ENCODE results near the gene NSD1. TPM values are rescaled to one million over a fixed set of nuclear protein-coding genes. Genes with fewer than 3 reads are reported as not detected.
A peak's percentile ranks its signal among the peaks of the same experiment; 100 is the strongest.

Gene NSD1
- total RNA-seq, 1 donor, result 53.2 TPM

GRCh38 chr5:177336112-177336511, 202.5 kb downstream of the NSD1 start:
- Histone ChIP-seq H3K4me1 (ENCODE audit: insufficient read depth, low read length) (no peaks in the 10 kb centered on the region), H3K79me2 (ENCODE audit: insufficient read depth, low read length) (peaks cover 26% of the 10 kb centered on the region), H4K20me1 (ENCODE audit: insufficient read depth, low read length) (peaks cover 19% of the 10 kb centered on the region), H3K9me3 (ENCODE audit: low read depth, low read length) (no peaks in the 10 kb centered on the region), H2AFZ (ENCODE audit: low read length) (no peak overlapping the region), H3K4me3 (ENCODE audit: insufficient read depth, low read length) (no peak overlapping the region), H3K27me3 (ENCODE audit: insufficient read depth, low read length) (no peaks in the 10 kb centered on the region), H3K4me2 (ENCODE audit: insufficient read depth, low read length) (no peak overlapping the region), H3K27ac (ENCODE audit: low read depth, low read length) (no peak overlapping the region), H3K36me3 (ENCODE audit: insufficient read depth, low read length) (peaks cover 48% of the 10 kb centered on the region)
- TF ChIP-seq CTCF (IDR thresholded peaks at IDR 0.05; ENCODE audit: extremely low read depth, low read depth, low read length), result peak; percentile 38
- peak; percentile 90 for DNase-seq (ENCODE audit: insufficient read length, low spot score, missing footprints)

- Histone ChIP-seq H3K36me3 (ENCODE audit: insufficient read depth, low read length) (peaks cover 48% of the 10 kb centered on the region), H4K20me1 (ENCODE audit: insufficient read depth, low read length) (peaks cover 19% of the 10 kb centered on the region), H3K27me3 (ENCODE audit: insufficient read depth, low read length) (no peaks in the 10 kb centered on the region), H3K4me1 (ENCODE audit: insufficient read depth, low read length) (no peaks in the 10 kb centered on the region), H3K9me3 (ENCODE audit: low read depth, low read length) (no peaks in the 10 kb centered on the region), H3K4me2 (ENCODE audit: insufficient read depth, low read length) (no peak overlapping the region), H3K27ac (ENCODE audit: low read depth, low read length) (no peak overlapping the region), H2AFZ (ENCODE audit: low read length) (no peak overlapping the region), H3K4me3 (ENCODE audit: insufficient read depth, low read length) (no peak overlapping the region), H3K79me2 (ENCODE audit: insufficient read depth, low read length) (peaks cover 33% of the 10 kb centered on the region)
- peak; percentile 64 for DNase-seq (ENCODE audit: insufficient read length, low spot score, missing footprints)
- TF ChIP-seq CTCF (IDR thresholded peaks at IDR 0.05; ENCODE audit: extremely low read depth, low read depth, low read length), result no peak
Measured at GRCh38 chr5:177336603-177337494, 203.3 kb downstream of the NSD1 start.

- Histone ChIP-seq H3K4me3 (ENCODE audit: insufficient read depth, low read length) (no peak overlapping the region), H4K20me1 (ENCODE audit: insufficient read depth, low read length) (peaks cover 17% of the 10 kb centered on the region), H3K79me2 (ENCODE audit: insufficient read depth, low read length) (peaks cover 39% of the 10 kb centered on the region), H3K27ac (ENCODE audit: low read depth, low read length) (no peak overlapping the region), H3K36me3 (ENCODE audit: insufficient read depth, low read length) (peaks cover 41% of the 10 kb centered on the region), H3K4me2 (ENCODE audit: insufficient read depth, low read length) (no peak overlapping the region), H3K4me1 (ENCODE audit: insufficient read depth, low read length) (no peaks in the 10 kb centered on the region), H3K9me3 (ENCODE audit: low read depth, low read length) (no peaks in the 10 kb centered on the region), H3K27me3 (ENCODE audit: insufficient read depth, low read length) (no peaks in the 10 kb centered on the region), H2AFZ (ENCODE audit: low read length) (no peak overlapping the region)
- DNase-seq (ENCODE audit: insufficient read length, low spot score, missing footprints), result peak; percentile 27
- TF ChIP-seq CTCF (IDR thresholded peaks at IDR 0.05; ENCODE audit: extremely low read depth, low read depth, low read length), result no peak
Measured at GRCh38 chr5:177338251-177339106, 204.9 kb downstream of the NSD1 start.

Measured in osteoblast (primary cell).